Glutamatergic neuron (in vitro differentiated cells): ENCODE results near the gene LRP1B. TPM values are rescaled to one million over a fixed set of nuclear protein-coding genes. Genes with fewer than 3 reads are reported as not detected.

Experiments
- DNase-seq: peaks from one replicate; pipeline ENCODE4 v3.0.0; 2022
- H3K27ac Mint-ChIP-seq: one replicate; pipeline ENCODE4 v1.8.0; 2020; ENCODE audit warnings: mild to moderate bottlenecking, mixed read lengths, inconsistent platforms; ENCODE audit not compliant: unreplicated experiment
- H3K27me3 Mint-ChIP-seq: one replicate; pipeline ENCODE4 v1.8.0; 2020; ENCODE audit warnings: mild to moderate bottlenecking, moderate library complexity, mixed read lengths, inconsistent platforms; ENCODE audit not compliant: unreplicated experiment
- H3K36me3 Mint-ChIP-seq: one replicate; pipeline ENCODE4 v1.8.0; 2020; ENCODE audit warnings: mild to moderate bottlenecking, mixed read lengths, inconsistent platforms; ENCODE audit not compliant: unreplicated experiment
- H3K4me1 Mint-ChIP-seq: one replicate; pipeline ENCODE4 v1.8.0; 2020; ENCODE audit warnings: mild to moderate bottlenecking, low read depth, mixed read lengths, inconsistent platforms; ENCODE audit not compliant: unreplicated experiment
- H3K4me3 Mint-ChIP-seq: one replicate; pipeline ENCODE4 v1.8.0; 2020; ENCODE audit warnings: mild to moderate bottlenecking, mixed read lengths, inconsistent platforms; ENCODE audit not compliant: unreplicated experiment
- H3K9me3 Mint-ChIP-seq: one replicate; pipeline ENCODE4 v1.8.0; 2020; ENCODE audit warnings: mild to moderate bottlenecking, moderate library complexity, mixed read lengths, inconsistent platforms; ENCODE audit not compliant: unreplicated experiment
- CTCF ChIP-seq: fragments of 200-600 bp; sonication (generic); IDR thresholded peaks from one replicate; pipeline ENCODE4 v1.5.0; 2021; ENCODE audit not compliant: partially characterized antibody, unreplicated experiment
- long read RNA-seq: library from polyadenylated mRNA; unstranded; transcript quantifications from one replicate; pipeline ENCODE4 v2.0.0, GENCODE V29; 2020; ENCODE audit not compliant: unreplicated experiment
- total RNA-seq: library from RNA; stranded (reverse); fragmentation: NEBNext Ultra II Directional; extraction: Animal tissue kit (Norgen Biotek cat#: 25700); gene quantifications from one replicate; pipeline ENCODE4 v1.2.1, GENCODE V29; 2021; ENCODE audit not compliant: unreplicated experiment

LRP1B gene
- 28.7 TPM for total RNA-seq
- long read RNA-seq, partial matches to known transcripts, result 0 of 2 reads
- long read RNA-seq, other reads (novel, unspliced or antisense), result 2 of 2 reads

- H3K36me3 Mint-ChIP-seq, result no peaks in the 10 kb centered on the region
- H3K27ac Mint-ChIP-seq, result peak within 1 kb of the TSS; percentile 96
- H3K4me3 Mint-ChIP-seq, result peak within 1 kb of the TSS; percentile 96
- TF ChIP-seq CTCF, result no peak
- peaks cover 6% of the 10 kb centered on the region for H3K27me3 Mint-ChIP-seq
- H3K4me1 Mint-ChIP-seq, result peaks cover 32% of the 10 kb centered on the region
- peaks cover 5% of the 10 kb centered on the region for H3K9me3 Mint-ChIP-seq
- DNase-seq, result peak; percentile 53
Measured at GRCh38 chr2:142131010-142131669, at the start of gene LRP1B. TSS of gene LRP1B (minus strand) at chr2:142131016. CDS start at chr2:142130729, 287 bp downstream.

- no peak for TF ChIP-seq CTCF
- H3K4me3 Mint-ChIP-seq, result no peak overlapping the region
- H3K4me1 Mint-ChIP-seq, result peaks cover 8% of the 10 kb centered on the region
- no peak for DNase-seq
- no peak overlapping the region for H3K27ac Mint-ChIP-seq
- no peaks in the 10 kb centered on the region for H3K27me3 Mint-ChIP-seq
- H3K36me3 Mint-ChIP-seq, result no peaks in the 10 kb centered on the region
- peaks cover 2% of the 10 kb centered on the region for H3K9me3 Mint-ChIP-seq
Measured at GRCh38 chr2:142179686-142180085, 48.9 kb upstream of the LRP1B start.

GRCh38 chr2:142178604-142179003 is 47.8 kb upstream of the LRP1B start:
- peaks cover 8% of the 10 kb centered on the region for H3K4me1 Mint-ChIP-seq
- DNase-seq, result no peak
- no peak overlapping the region for H3K27ac Mint-ChIP-seq
- no peaks in the 10 kb centered on the region for H3K27me3 Mint-ChIP-seq
- TF ChIP-seq CTCF, result no peak
- no peak overlapping the region for H3K4me3 Mint-ChIP-seq
- peaks cover 2% of the 10 kb centered on the region for H3K9me3 Mint-ChIP-seq
- no peaks in the 10 kb centered on the region for H3K36me3 Mint-ChIP-seq

- no peaks in the 10 kb centered on the region for H3K27me3 Mint-ChIP-seq
- TF ChIP-seq CTCF, result no peak
- no peaks in the 10 kb centered on the region for H3K36me3 Mint-ChIP-seq
Measured at GRCh38 chr2:142176941-142177340, 46.1 kb upstream of the LRP1B start.

GRCh38 chr2:142175813-142176338 is 45.1 kb upstream of the LRP1B start:
- H3K9me3 Mint-ChIP-seq, result peaks cover 2% of the 10 kb centered on the region
- H3K36me3 Mint-ChIP-seq, result no peaks in the 10 kb centered on the region
- peaks cover 8% of the 10 kb centered on the region for H3K4me1 Mint-ChIP-seq
- no peak for DNase-seq
- no peaks in the 10 kb centered on the region for H3K27me3 Mint-ChIP-seq
- TF ChIP-seq CTCF, result no peak
- H3K4me3 Mint-ChIP-seq, result no peak overlapping the region
- no peak overlapping the region for H3K27ac Mint-ChIP-seq

More at GRCh38 chr2:142176941-142177340, 46.1 kb upstream of the LRP1B start:
- Mint-ChIP-seq H3K4me1 (peaks cover 8% of the 10 kb centered on the region), H3K4me3 (no peak overlapping the region), H3K27ac (no peak overlapping the region), H3K9me3 (peaks cover 2% of the 10 kb centered on the region)
- no peak for DNase-seq
